Measurements from ENCODE around the gene CHST15.

Gene CHST15

DNA sequence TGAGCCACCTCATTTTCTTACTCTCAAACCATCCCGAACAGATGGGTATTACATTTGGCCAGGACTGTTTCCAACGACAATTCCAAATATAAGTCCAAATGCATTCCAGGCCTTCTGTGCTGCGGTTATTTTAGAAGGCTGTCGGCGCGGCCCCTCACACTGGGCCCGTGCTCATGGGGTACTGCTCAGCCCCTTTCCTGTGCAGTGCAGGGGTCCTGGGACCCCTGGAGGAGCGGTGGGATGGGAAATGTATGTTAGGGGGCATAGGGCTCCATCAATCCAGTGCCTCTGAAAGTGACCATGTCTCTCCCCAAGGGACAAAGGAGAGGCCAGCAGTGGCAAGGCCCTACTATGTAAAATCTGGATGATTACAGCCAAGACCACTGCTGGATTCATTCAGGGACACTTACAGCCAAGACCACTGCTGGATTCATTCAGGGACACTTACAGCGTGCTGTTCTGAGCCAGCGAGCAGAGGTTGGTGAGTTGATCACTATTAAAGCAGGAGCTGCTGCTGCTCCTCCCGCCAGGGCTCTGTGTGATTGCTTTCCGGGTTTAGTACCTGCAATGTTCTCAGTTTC is 66.3 kb downstream of the CHST15 start:
- DNase-seq: no peak

DNA sequence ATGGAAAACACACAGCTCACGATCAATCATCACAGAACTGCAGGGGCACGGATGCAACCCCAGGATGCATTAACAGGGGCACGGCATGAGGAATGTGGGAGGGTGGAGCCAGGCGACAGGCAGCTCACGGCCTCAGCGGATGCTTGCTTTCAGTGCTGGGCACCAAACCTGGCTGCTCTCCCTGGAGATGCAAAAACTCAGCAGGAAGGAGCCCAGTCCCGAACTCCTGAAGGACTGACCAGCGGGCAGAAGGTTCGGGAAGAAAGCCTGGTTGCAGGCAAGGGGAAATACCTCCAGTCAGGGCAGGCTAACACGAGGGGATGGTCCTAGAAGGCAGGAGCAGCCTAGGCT is 66.8 kb downstream of the CHST15 start:
- no peak for DNase-seq

DNA sequence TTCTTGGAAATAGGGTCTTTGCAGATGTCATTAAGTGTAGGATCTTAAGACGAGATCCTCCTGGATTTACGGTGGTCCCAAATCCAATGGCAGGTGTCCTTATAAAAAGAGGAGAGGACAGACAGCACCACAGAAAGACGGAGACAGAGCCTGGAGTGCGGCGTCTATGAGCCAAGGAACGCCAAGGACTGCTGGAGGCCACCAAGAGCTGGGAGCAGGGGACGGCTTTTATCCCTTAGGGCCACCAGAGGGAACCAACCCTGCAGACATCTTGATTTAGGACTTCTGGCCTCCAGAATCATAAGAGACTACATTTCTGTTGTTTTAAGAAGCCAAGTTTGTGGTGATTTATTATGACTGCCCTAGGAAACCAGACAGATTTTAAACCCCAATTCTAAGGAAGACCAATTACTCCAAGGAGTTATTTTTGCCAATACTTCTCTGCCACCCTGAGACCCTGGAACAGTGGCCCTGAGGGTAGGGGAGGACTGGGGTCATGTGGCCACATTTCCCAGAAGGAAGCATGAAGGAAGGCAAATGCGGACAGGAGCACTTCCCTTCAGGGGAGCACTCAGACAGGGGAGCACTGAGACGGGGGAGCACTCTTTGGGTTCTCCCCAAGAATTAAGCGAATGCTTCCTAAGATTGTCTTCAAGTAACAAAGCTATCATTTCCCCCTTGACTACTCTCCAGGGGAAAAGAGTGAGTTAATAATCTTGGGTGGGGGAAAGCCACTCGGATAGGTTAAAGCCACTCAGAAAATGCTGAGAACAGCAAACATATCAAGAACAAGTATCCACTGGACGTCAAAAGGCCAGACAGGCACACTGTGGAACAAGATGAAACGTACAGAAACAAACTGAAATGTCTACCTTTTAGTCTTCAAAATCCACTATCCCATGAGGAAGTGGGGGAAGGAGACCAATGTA is 67.5 kb downstream of the CHST15 start:
- DNase-seq: no peak

DNA sequence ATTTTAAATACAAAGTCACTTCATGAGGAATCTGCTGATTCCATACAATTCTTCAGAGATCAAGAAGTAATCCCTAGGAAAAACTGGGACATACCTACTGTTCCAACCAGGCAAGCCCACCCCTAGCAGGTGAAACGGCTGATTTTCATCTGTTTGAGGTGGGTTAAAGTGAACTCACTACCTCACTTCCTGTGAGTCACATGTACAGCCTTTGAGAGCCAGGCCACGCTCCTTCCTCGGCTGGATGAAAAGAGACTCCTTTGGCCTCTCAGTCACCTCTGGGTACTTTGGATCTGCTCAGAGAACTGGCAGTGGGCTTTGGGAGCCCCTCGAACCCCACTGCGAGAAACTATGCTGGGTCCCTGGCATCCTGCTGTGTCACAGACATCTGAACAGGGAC is 68.2 kb downstream of the CHST15 start:
- DNase-seq: no peak

DNA sequence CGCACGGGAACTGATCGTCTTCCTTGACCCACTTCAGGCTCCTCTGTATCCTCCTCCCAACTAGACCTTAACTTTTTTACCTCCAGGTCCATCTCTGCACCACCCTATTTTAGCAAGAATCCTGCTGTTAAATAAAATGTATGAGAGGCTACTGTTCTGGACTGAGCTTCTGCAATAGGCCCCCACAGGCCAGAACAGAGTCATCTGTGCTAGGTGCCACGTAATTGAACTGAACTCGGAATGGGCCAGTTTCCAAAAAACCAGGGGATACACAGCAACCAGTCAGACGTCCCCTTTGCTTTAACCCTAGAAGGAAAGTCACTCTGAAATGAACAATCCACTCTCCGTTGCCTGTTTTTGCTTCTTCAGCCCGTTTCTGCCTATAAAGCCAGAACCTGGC is 71.3 kb downstream of the CHST15 start:
- DNase-seq: no peak

DNA sequence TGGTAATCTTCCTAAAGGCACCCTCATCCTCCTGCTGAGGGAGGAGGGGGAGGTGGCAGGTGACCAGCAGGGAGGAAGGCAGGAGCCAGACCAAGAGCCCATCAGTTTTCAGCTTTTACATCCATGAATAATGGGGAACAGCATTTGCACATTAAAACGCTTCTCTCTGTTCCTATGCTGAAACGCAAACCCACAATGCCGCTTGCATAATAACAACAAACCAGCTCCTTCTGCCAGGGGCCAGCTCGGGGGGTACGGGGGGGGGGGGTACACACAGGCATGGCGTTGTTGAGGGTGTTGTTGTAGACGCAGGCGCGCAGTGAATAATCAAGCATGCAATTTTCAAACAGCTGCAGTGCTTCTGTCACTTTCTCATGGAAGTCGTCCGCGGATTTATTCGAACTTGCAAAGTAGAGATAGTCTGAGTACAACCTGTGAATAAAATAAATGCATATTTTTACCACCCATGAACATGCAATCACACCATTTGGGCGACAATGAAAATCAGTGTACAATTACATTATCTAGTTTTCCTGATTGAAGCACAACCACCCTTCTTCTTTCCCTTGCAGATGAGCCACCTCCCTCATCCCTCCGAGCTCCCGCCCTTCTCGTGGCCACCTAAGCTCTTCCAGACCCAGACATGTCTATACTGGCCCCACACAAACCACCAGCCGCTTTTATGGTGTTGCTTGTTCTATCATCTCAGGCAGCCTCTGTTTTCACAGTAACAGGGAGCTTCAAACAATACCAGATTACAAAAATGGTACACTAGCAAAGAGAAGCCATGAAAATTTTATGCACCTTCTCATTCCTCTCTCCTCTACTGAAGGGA is 72.2 kb downstream of the CHST15 start:
- DNase-seq: peak; percentile 55

DNA sequence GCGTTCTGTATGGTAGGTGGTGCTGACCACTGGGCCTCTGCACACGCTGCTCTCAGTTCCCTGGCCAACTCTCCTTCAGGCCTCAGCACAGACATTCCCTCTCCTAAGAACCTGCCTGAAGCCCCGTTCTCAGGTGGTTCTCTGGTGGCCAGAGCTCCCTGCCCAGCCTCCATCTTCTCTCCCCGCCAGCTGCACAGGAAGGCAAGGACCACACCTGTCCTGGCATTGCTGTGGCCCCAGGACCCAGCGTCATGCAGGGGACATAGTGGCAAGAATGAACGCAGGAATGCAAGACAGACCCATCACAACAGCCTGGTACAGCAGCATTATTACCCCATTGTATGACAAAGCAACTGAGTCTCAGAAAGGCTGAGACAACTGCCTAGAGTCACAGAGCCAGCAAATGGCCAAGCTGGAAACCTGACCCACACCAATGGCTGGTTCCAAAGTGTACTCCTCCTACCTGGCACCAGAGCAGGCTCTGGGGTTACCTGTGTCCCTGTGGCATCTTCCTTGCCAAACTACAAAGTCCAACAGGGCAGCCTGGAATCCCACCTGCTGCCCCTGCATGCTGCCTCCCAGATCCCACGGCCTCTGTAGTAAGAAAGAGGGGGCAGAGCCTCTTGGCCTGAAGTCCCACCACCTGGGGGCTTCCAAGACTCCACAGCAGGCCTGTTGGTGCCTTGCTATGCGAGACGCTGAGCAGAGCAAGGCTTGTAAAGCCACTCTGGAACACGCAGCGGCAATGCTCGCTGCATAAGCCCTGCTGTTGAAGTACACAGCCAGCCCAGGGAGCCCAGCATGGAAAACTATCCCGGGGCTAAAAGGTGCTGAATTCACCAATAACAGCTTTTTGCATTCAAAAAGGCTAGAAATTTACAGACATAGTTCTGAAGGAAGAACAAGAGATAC is 73.3 kb downstream of the CHST15 start:
- DNase-seq: peak; percentile 55

DNA sequence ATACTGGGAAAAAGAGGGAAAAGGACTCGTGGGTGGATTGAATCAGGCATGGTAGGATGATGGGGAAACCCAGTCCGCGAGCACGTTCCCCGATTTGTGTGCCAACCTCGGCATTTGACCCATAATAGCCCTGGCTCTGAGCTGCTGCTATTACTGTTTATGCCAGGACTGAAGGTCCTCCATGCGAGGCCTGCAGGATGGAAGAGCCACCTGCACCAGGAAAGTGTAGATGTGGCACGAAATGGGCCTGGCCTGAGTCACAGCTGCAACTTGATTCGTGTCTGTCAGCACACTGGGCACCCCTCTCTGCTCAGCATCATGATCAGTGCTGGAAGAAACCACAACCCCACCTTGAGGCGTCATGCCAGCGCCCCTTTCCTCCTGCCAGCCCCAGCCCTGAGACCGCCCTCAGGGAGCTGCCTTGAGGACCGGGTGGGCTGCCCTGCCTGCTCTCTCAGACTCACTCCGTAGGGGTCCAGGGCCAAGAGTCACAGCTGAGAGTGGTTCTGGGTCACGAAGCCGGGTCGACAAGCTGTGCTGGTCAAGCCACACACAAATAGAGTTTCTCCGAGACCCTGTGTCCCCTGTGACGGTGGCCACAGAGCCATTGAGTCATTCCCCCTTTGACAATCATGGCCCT is 74.4 kb downstream of the CHST15 start:
- no peak for DNase-seq

DNA sequence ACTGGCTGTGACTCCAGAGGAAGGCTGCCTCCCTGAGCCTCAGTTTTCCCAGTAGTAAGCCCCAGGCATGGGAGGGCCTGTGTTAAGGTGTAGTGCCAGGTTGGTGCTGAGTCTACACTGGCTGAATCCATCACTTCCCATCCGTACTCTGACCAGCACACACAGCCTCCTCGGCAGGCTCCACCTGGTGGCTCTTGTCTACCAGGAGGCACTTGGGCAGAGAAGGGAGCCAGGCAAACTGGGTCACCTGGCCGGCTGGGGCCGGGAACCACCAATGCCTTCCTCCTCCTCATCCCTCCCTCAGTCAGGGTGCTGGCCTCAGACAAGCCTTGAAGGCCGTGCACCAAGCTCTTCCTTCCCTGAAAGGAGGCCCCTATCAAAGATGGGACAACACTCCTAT is 75.7 kb downstream of the CHST15 start:
- DNase-seq: no peak

DNA sequence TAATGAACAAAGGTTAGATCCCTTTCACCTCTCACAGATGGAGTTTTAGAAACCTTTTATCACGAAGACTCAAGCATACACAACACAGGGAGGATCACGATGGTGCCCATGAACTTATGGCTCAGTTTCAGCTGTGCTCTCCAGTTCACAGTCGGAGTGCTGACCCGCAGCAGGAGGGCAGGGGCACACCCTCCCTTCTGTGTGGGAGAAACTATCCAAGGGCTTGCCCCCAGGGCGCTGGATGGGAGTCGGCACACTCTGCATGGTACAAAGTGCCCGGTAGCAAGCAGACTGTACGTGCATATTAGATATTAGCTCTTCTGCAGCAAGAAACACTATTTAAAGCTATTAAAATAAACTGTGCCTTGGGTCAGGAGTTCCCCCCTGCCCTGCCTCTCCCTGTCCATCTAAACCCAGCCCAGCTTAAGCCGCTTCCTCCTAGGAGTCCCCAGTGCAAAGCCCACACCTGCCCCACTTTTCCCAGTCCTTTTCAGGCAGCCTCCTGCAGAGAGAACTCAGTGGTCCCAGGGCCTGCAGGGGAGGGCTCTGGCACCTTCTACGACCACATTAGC is 76.5 kb downstream of the CHST15 start:
- no peak for DNase-seq

DNA sequence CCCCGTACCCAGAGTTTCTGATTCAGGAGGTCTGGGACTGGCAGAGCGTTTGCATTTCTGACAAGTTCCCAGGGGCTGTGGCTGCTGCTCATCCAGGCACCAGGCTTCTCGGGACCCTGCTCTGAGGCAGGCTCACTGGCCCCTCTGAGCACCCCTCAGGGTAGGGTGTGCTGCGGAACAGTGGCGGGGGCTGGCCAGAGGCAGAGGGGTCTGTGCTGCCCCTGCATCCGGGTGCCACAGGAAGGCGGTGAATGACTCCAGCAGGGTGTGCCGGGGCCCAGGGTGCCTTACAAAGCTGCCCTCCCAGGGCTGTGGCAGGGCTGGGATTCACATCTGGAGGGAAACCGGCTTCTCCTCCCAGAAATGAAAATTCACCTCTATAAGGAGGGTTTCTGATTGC is 77.4 kb downstream of the CHST15 start:
- DNase-seq: no peak

DNA sequence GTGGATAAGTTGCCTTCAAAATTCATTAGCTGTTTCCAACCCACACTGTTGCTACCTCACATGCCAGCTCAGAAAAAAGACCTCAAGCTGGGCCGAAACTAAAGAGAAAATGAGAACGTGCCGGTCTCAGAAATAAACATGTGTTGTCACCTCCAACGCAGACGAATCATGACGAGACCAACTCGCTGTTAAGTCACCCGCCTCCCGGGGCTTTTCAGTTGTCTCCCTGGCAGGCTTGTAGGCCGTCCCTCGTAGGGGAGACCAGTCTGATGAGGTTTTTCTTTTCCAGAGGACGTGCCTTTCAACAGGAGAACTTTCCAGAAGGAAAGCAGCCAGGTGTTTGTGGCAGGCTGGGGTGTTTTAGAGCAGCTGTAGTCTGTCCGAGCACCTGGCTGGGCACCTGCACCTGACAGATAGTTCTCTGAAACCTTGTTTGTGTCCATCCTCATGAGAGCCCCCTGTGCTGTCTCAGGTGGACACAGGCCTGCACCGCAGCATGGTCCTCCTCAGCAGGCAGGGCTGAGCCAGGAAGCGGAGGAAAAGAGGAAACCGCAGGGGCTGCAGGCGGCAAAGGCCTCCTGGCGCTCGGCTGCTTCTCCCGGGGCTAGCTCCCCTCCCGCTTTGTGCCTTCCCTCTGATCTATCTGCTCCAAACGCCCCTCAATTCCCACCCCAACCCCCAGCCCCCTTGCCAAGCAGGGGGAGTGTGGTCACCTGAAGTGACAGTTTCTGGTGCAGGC is 78.8 kb downstream of the CHST15 start:
- no peak for DNase-seq

DNA sequence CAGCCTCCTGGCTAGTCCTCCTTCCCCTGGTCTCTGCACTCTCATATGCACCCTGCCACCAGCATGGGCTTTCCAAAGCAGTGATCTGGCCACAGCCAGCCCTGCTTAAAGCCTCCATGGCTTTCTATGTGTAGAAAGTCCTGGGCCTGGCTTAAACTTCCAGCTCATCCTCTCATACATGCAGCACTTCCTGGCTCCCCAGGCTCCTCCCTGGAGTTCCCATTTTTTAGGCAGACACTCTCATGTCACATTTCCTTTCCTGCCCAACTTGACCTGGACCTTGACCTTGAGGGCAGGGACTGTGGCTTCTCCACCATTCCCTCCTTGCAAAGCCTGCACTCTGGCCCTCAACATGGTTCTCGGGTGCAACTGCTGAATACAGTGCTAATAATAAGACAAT is 79.5 kb downstream of the CHST15 start:
- no peak for DNase-seq

DNA sequence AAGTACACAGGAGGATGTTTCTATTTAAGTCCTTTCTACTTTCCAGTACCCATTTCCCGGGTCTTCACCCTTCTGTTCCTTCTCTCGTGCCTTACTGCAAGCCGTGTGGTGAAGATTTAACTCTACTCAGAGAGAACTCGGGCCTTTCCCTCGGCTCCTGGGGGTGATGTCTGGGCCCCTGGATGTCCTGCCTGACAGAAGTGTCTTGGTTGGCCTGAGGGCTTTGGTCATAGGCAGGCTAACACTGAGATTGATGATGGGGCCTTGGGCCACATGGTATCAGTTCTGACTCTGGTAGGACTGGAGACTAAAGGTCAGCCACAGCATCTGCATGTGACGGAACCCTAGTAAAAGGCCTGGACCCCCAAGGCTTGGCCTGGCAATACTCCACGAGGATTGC is 80.4 kb downstream of the CHST15 start:
- no peak for DNase-seq

DNA sequence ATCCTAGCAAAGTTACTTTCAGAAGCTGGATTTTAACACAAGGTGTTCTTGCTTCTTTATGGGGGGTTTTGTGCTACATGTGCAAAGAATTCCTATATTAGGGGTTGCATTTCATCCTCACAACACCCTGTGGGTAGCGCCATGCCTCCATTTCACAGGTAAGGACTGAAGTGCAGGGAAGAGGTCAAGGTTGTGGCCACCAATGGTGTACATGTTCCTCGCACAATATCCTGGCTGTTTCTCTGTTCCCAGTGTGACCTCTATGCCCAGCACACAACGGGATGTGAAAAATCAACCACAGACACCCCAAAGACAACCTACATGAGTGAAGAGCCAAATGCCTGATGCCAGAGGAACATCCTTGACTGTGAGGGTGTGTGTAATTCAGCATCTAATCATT is 80.8 kb downstream of the CHST15 start:
- DNase-seq: no peak

DNA sequence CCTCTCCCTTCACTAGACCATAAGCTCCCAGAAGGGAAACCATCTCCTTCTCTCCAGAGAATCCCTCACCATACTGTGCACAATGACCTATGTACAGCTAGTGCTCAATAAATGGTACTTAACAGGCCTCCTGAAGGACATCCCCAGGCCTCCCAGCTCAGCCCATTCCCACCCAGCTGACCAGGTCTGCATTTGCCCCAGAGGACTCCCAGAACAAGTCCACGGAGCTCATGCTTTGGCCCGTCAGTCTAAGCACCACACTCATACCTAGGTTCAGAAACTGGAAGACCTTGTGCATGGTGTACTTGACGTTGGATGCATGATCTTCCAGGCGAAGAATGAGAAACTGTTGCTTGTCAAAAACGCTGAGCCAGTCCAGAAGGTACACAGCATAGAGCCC is 81.3 kb downstream of the CHST15 start:
- DNase-seq: no peak

DNA sequence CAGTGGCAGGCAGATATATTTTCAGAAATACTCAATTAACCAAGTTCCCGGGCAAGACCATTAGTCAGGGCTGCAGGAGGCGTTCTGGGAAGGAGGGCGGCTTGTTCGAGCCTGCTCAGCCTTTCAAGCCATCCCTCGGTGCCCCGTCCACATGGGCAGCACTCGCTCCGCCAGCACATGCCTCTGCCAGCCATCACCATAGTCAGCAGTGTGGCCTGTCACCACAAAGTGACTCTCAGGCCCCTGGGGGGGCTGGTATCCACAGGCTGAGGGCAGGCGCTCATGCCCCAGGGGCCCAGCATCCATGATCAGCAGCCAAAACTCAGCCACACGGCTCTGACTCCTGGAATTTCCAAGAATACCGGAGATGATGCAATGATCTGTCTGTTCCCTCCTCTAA is 81.9 kb downstream of the CHST15 start:
- DNase-seq: no peak

DNA sequence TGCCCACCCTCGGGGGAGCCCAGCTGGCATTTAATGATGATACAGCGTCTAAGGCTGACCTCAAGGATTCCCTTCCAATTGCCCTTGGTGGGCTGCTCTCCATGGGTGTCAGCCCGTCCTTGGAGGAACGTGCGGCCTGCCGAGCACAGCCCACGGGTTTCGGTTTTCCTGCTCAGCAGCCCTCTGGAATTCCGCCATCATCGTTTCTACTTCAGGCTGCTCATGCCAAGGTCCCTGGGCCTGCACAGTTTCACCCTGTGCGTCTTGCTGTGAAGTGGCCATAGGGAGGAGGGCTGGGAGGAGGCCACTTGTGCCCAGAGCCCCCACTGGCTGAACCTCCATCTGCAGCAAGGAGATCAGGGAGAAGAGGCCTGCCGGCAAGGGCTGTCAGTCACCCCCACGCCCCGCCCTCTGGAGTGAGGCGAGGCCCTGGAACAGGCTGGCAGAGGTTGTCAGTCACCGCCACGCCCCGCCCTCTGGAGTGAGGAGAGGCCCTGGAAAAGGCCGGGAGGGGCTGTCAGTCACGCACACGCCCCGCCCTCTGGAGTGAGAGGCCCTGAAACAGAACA is 82.8 kb downstream of the CHST15 start:
- no peak for DNase-seq

DNA sequence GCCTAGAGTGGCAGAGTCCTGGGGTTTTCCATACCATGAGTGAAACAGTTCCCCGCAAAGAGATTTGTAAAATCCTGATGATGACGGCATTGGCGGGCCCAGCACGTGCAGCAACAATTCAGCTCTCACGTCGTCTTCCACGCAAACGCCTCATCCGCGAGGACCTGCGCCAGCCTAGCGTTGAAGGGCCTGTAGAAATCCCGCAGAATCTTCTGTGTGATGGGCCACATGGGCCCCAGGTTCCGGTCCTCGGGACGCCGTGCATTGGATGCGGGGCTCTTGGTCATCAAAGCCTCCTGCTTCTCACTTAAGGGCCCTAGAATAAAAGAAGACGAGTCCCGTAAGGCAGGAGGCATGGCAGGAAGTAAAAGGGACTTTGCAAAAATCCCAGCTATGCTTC is 83.4 kb downstream of the CHST15 start:
- DNase-seq: no peak

DNA sequence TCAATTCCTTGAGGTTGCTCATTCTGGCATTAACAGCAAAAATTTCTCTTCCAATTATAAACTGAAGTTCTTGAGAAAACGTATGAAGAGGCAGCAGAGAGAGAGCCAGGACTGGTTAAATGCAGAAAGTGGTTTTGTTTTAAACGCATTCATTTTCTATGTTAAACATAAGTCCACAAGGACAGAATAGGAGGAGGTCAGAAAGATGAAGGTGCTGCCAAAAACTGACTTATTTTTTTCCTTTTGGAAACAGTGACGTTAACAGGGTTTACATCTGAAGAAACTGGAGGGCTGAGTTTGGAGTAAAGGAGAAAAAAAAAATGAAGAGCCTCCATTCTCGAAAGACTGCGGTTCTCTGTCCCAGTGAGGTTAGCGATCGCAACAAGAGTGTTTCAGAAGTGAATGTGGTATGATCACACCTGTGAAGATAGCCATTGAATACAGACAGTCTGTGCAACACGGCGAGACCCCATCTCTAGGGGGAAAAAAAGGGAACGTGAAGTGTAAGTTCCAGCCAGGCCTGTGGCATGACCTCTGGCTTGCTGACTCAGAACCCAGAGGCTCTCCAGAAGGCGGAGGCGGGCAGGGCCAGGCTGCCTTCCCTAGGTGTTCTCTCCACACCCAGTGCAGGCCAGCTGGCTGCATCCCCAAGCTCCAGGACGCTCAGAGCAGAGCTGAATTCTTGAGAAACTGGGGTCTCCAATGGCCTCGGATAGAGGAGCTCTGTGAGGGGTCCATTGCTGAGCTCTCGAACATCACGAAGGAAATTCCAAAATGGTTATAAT is 84.0 kb downstream of the CHST15 start:
- DNase-seq: no peak
